HG02763 (cell line): ENCODE measurements around the gene MBOAT2.
"Not testable (repeated sequence)": the region's sequence is repeated elsewhere in the genome, so short reads cannot be mapped to it uniquely, and the experiment has no call there.

Source experiments
- ATAC-seq: cut with Tn5 transposase; IDR thresholded peaks from one replicate; pipeline ENCODE4 v1.9.1; 2021; ENCODE audit warnings: mild to moderate bottlenecking, moderate library complexity; ENCODE audit not compliant: unreplicated experiment

Gene MBOAT2

DNA sequence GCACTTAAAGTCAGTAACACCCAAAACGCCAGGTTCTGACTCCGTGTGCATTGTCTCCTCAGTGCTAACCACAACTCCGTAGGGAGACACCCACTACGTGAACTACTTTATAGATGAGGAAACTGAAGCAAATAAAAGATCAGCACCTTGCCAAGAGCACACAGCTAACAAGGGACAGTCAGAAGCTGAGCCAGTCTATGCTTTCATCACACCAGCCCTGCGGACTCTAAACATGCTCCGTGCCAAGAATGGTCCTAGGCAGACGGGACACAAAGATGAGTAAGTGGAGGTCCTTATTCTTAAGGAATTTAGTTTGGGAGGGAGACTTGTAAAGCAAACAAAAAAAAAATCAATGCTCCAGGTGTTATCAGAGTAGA, 9.6 kb downstream of the MBOAT2 start:
- ATAC-seq: no peak

GRCh38 chr2:8993196-8993901, 10.1 kb downstream of the MBOAT2 start:
- no peak for ATAC-seq

DNA sequence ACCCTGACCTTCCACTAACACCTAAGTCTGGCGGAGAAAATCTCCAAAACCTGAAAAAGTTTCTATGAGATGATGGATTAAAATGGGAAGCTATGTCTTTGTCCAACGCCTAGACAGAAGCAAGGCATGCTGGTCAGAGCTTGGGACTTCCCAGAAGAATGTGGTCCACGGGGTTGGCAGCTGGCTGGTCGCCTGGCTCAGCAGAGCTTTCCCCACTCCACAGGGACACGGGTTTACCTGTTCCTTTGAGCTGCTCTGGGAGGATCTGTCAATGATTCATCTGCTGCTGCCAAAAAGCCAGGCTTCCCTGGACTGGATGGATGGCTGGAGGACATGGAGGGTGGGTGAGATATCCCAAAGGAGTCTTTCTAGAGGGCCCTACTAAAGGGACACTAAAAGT, 10.8 kb downstream of the MBOAT2 start:
- ATAC-seq: no peak

GRCh38 chr2:8989536-8990079, 13.9 kb downstream of the MBOAT2 start:
- no peak for ATAC-seq

- ATAC-seq: no peak
Measured at GRCh38 chr2:8987410-8987809, 16.1 kb downstream of the MBOAT2 start.

GRCh38 chr2:8986327-8986976, 17.0 kb downstream of the MBOAT2 start:
- ATAC-seq: no peak

DNA sequence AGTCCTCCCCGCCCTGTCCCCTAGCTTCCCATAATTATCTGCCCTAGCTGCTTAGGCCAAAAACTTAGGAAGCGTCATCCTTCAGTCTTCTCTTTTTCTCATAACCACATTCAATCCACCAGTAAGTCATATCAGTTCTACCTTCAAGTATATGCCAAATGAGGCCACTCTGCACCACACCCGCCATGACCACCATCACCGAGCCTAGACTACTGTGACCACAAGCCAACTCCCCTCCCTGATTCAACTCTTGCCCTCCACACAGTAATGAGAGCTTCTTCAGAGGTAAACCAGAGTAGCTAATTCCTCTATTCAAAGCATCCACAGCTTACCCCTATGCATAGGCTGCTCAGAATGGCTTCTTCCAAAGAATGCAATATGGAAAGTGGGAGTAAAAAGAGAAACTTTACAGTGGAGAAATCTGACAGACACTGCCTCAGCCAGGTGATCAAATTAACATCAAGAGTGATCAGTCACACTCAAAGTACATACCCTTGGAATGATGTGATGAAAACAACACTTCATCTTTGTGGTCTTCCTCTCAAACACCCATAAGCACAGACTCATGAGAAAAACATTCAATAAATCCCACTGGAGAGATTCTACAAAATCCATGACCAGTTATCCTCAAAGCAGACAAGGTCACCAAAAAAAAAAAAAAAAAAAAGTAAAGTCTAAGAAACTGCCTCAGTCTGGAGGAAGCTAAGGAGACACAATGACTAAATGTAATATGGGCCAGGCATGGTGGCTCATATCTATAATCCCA, 17.7 kb downstream of the MBOAT2 start:
- no peak for ATAC-seq

- ATAC-seq: no peak
Measured at GRCh38 chr2:8984855-8985254, 18.6 kb downstream of the MBOAT2 start.

GRCh38 chr2:8984157-8984556, 19.3 kb downstream of the MBOAT2 start:
- no peak for ATAC-seq

- no peak for ATAC-seq
Measured at GRCh38 chr2:8983571-8983970, 19.9 kb downstream of the MBOAT2 start.

- ATAC-seq: no peak
Measured at GRCh38 chr2:8981876-8982275, 21.6 kb downstream of the MBOAT2 start.

DNA sequence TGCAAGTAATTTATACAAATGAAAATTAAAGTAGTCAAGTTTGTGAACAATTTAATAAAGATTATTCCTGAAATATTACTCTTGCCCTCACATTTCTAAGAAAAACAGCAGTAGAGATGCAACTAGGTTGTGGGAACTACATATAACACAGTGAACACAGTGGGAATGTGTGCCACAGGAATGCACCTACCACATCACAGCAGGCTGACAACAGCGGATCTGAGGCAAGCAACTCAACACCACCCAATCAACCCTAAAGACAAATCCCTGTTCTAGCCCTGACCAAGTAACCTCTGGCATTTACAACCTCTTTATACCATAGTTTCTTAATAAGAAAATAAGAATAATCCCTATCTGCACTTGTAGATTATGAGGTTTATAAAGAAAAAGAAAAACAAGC, 23.4 kb downstream of the MBOAT2 start:
- no peak for ATAC-seq

- no peak for ATAC-seq
Measured at GRCh38 chr2:8977758-8978157, 25.7 kb downstream of the MBOAT2 start.

GRCh38 chr2:8976442-8977259, 26.8 kb downstream of the MBOAT2 start:
- no peak for ATAC-seq

GRCh38 chr2:8974016-8974415, 29.5 kb downstream of the MBOAT2 start:
- no peak for ATAC-seq

DNA sequence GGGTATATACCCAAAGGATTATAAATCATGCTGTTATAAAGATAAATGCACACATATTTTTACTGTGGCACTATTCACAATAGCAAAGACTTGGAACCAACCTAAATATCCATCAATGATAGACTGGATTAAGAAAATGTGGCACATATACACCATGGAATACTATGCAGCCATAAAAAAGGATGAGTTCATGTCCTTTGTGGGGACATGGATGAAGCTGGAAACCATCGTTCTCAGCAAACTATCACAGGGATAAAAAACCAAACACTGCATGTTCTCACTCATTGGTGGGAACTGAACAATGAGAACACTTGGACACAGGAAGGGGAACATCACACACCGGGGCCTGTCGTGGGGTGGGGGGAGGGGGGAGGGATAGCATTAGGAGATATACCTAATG, 30.5 kb downstream of the MBOAT2 start:
- ATAC-seq: not testable (repeated sequence)

- not testable (repeated sequence) for ATAC-seq
Measured at GRCh38 chr2:8972535-8972934, 30.9 kb downstream of the MBOAT2 start.

- not testable (repeated sequence) for ATAC-seq
Measured at GRCh38 chr2:8969348-8969747, 34.1 kb downstream of the MBOAT2 start.

DNA sequence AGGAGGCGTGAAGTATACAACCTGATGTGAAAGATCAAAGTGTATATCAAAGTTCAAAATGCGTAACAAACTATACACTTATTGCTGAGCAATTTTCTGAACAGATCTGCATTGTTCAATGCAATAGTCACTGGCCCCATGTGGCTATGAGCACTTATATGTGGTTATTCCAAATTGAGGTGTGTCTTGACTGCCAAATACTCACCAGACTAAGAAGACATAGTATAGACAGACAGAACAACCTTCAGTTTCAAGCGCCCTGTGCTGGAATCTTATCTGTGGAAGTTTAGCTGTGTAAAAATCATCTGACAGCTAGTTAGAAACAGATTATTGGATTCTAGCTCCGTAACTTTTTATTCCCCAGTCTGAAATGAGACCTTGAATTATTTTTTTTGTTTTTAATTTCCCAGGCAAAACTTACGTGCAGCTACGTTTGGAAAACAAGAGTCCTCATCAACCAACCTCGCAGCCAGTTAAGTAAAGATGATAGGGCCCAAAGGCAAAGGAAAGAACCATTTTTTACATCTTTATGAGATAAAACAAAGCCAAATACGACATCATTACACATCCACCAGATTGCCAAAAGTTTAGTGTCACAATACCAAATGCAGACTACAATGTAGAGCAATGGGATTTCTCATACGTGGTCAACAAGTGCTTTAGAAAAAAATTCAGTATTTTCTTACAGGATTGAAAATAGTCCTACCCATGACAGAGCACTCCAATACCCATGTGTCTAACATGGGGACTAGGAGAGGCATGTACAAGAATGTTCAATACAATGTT, 37.2 kb downstream of the MBOAT2 start:
- ATAC-seq: no peak
